WTC11 (cell line): Measurements from ENCODE around the gene PRKCE. TPM values are rescaled to one million over a fixed set of nuclear protein-coding genes. Genes with fewer than 3 reads are reported as not detected.

Experiments
- ATAC-seq: fragments of 200-7000 bp; cut with Tn5 transposase; 2 replicates; pipeline ENCODE4 v1.10.0; 2021; ENCODE audit warnings: mild to moderate bottlenecking, moderate library complexity
- CTCF ChIA-PET: fragments of 300-600 bp; sonication (Branson Sonifier 250); formaldehyde crosslinking; loops from one replicate; lab custom pipeline; 2021; ENCODE audit warnings: antibody characterized with exemption; lab: Charles Lee
- POLR2A ChIA-PET: fragments of 350-600 bp; sonication (Branson Sonifier 250); formaldehyde crosslinking; loops from one replicate; lab custom pipeline; 2021; ENCODE audit warnings: antibody characterized with exemption; lab: Charles Lee
- DNase-seq: peaks from one replicate; pipeline ENCODE4 v3.0.0; 2021; ENCODE audit warnings: low spot score
- H3K27ac Mint-ChIP-seq: 2 replicates; pipeline ENCODE4 v1.8.0; 2021; ENCODE audit warnings: mixed read lengths
- H3K27me3 Mint-ChIP-seq: 2 replicates; pipeline ENCODE4 v1.8.0; 2021; ENCODE audit warnings: low read depth, mild to moderate bottlenecking, moderate library complexity, mixed read lengths
- H3K36me3 Mint-ChIP-seq: 2 replicates; pipeline ENCODE4 v1.8.0; 2021; ENCODE audit warnings: mixed read lengths
- H3K4me1 Mint-ChIP-seq: 2 replicates; pipeline ENCODE4 v1.8.0; 2022; ENCODE audit warnings: mixed read lengths
- H3K4me3 Mint-ChIP-seq: 2 replicates; pipeline ENCODE4 v1.8.0; 2021; ENCODE audit warnings: mild to moderate bottlenecking, moderate library complexity, mixed read lengths
- H3K9me3 Mint-ChIP-seq: 2 replicates; pipeline ENCODE4 v1.8.0; 2021; ENCODE audit warnings: mixed read lengths
- CDX4 ChIP-seq: fragments of 250-450 bp; sonication (Bioruptor Pico); IDR thresholded peaks from 2 replicates; pipeline ENCODE4 v1.9.0; 2021; ENCODE audit warnings: moderate library complexity, mild to moderate bottlenecking, inconsistent platforms, borderline replicate concordance
- ELF4 ChIP-seq: sonication (generic); formaldehyde crosslinking; IDR thresholded peaks from 2 replicates; pipeline ENCODE4 v1.8.1; 2022; ENCODE audit warnings: low read depth, mild to moderate bottlenecking, moderate library complexity, missing genetic modification reagents
- GTF2I ChIP-seq: fragments of 250-450 bp; sonication (Bioruptor Pico); conservative IDR thresholded peaks from 2 replicates; pipeline ENCODE4 v1.4.0; 2021; ENCODE audit warnings: mild to moderate bottlenecking
- JUN ChIP-seq: sonication (generic); formaldehyde crosslinking; IDR thresholded peaks from 2 replicates; pipeline ENCODE4 v1.8.0; 2023; ENCODE audit warnings: mild to moderate bottlenecking, missing genetic modification reagents
- NR1H2 ChIP-seq: sonication (generic); formaldehyde crosslinking; IDR thresholded peaks from 2 replicates; pipeline ENCODE4 v1.9.0; 2021; ENCODE audit warnings: mild to moderate bottlenecking, moderate library complexity, missing genetic modification reagents
- NR2C2 ChIP-seq: sonication (generic); formaldehyde crosslinking; IDR thresholded peaks from 2 replicates; pipeline ENCODE4 v1.8.0; 2022; ENCODE audit warnings: mild to moderate bottlenecking, missing genetic modification reagents
- RELA ChIP-seq: sonication (generic); formaldehyde crosslinking; IDR thresholded peaks from 2 replicates; pipeline ENCODE4 v1.8.1; 2022; ENCODE audit warnings: missing genetic modification reagents, mild to moderate bottlenecking, borderline replicate concordance
- SMAD4 ChIP-seq: sonication (generic); formaldehyde crosslinking; IDR thresholded peaks from 2 replicates; pipeline ENCODE4 v1.8.0; 2022; ENCODE audit warnings: mild to moderate bottlenecking, missing genetic modification reagents
- TEAD4 ChIP-seq: sonication (generic); formaldehyde crosslinking; IDR thresholded peaks from 2 replicates; pipeline ENCODE4 v1.8.0; 2022; ENCODE audit warnings: mild to moderate bottlenecking, missing genetic modification reagents
- ZMAT4 ChIP-seq: fragments of 250-450 bp; sonication (Bioruptor Pico); IDR thresholded peaks from 2 replicates; pipeline ENCODE4 v1.9.0; 2021; ENCODE audit warnings: mild to moderate bottlenecking
- ZNF425 ChIP-seq: fragments of 250-450 bp; sonication (Bioruptor Pico); conservative IDR thresholded peaks from 2 replicates; pipeline ENCODE4 v1.9.0; 2021; ENCODE audit warnings: mild to moderate bottlenecking
- ZNF671 ChIP-seq: fragments of 250-450 bp; sonication (Bioruptor Pico); IDR thresholded peaks from 2 replicates; pipeline ENCODE4 v1.8.0; 2021; ENCODE audit warnings: mild to moderate bottlenecking
- ZSCAN18 ChIP-seq: fragments of 250-450 bp; sonication (Bioruptor Pico); IDR thresholded peaks from 2 replicates; pipeline ENCODE4 v2.1.2; 2022; ENCODE audit warnings: mild to moderate bottlenecking, moderate library complexity
- total RNA-seq: library from RNA; stranded (reverse); gene quantifications from 3 replicates; pipeline ENCODE4 v1.2.3, GENCODE V29; 2021
- TF ChIP-seq, protein P1 (sequence below): sonication (generic); formaldehyde crosslinking; IDR thresholded peaks from 2 replicates; pipeline ENCODE4 v1.8.0; 2022; ENCODE audit warnings: mild to moderate bottlenecking, missing genetic modification reagents
- TF ChIP-seq, protein P2 (sequence below): sonication (generic); formaldehyde crosslinking; IDR thresholded peaks from 2 replicates; pipeline ENCODE4 v1.8.1; 2023; ENCODE audit warnings: mild to moderate bottlenecking, missing genetic modification reagents, moderate library complexity

Gene PRKCE
- total RNA-seq, 1 experiment from 2014 or later, result 5.8 TPM

GRCh38 chr2:46073540-46074046, 422.1 kb downstream of the PRKCE start (continued):
- TF ChIP-seq ZMAT4 (CRISPR knock-in tag) (no peak), CDX4 (CRISPR knock-in tag) (no peak), JUN (no peak), RELA (no peak), GTF2I (CRISPR knock-in tag) (no peak), ELF4 (CRISPR knock-in tag) (no peak), SMAD4 (CRISPR knock-in tag) (no peak), NR1H2 (no peak), TEAD4 (no peak)
- TF ChIP-seq, protein P1, sequence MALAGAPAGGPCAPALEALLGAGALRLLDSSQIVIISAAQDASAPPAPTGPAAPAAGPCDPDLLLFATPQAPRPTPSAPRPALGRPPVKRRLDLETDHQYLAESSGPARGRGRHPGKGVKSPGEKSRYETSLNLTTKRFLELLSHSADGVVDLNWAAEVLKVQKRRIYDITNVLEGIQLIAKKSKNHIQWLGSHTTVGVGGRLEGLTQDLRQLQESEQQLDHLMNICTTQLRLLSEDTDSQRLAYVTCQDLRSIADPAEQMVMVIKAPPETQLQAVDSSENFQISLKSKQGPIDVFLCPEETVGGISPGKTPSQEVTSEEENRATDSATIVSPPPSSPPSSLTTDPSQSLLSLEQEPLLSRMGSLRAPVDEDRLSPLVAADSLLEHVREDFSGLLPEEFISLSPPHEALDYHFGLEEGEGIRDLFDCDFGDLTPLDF, result no peak
- TF ChIP-seq, all 79 proteins: peak for 0

GRCh38 chr2:46074501-46074900, 423.0 kb downstream of the PRKCE start:
- Mint-ChIP-seq H3K4me1 (peaks cover 17% of the 10 kb centered on the region), H3K9me3 (no peaks in the 10 kb centered on the region), H3K27ac (no peak overlapping the region), H3K36me3 (no peaks in the 10 kb centered on the region), H3K4me3 (no peak overlapping the region), H3K27me3 (no peaks in the 10 kb centered on the region)
- ChIA-PET CTCF (interaction anchor here (1.3 to 1.7 kb wide), 2 partner anchors 9 to 12 kb away, joined by 4 to 10 read pairs; no protein-coding TSS in a partner anchor), POLR2A (no interaction called here)
- ATAC-seq (no peak), DNase-seq (no peak)
- TF ChIP-seq, protein P2, sequence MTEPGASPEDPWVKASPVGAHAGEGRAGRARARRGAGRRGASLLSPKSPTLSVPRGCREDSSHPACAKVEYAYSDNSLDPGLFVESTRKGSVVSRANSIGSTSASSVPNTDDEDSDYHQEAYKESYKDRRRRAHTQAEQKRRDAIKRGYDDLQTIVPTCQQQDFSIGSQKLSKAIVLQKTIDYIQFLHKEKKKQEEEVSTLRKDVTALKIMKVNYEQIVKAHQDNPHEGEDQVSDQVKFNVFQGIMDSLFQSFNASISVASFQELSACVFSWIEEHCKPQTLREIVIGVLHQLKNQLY (CRISPR knock-in tag), result no peak
- TF ChIP-seq ZNF425 (no peak), NR2C2 (CRISPR knock-in tag) (no peak), ZSCAN18 (CRISPR knock-in tag) (no peak)

GRCh38 chr2:46075848-46076247, 424.4 kb downstream of the PRKCE start:
- H3K27me3 Mint-ChIP-seq, result no peaks in the 10 kb centered on the region
- H3K36me3 Mint-ChIP-seq, result no peaks in the 10 kb centered on the region
- no peak overlapping the region for H3K4me3 Mint-ChIP-seq
- ChIA-PET POLR2A (no interaction called here), CTCF (interaction anchor here (1.3 kb wide), 1 partner anchor 10 kb away, joined by 4 read pairs; no protein-coding TSS in a partner anchor)
- DNase-seq (no peak), ATAC-seq (no peak)
- no peaks in the 10 kb centered on the region for H3K9me3 Mint-ChIP-seq
- TF ChIP-seq CDX4 (CRISPR knock-in tag) (no peak), ZNF671 (CRISPR knock-in tag) (no peak)
- H3K4me1 Mint-ChIP-seq, result peaks cover 17% of the 10 kb centered on the region
- H3K27ac Mint-ChIP-seq, result no peak overlapping the region
